ENCODE results near the gene CFAP46. TPM values are rescaled to one million over a fixed set of nuclear protein-coding genes. Genes with fewer than 3 reads are reported as not detected.

Gene CFAP46
- total and polyA plus RNA-seq, 2 donors (not counting 1 experiment from before 2014, with no cell fraction given), result 0.07 TPM; not detected in 1

- TF ChIP-seq CTCF (IDR thresholded peaks at IDR 0.05), result no peak
- TF ChIP-seq EZH2 (IDR thresholded peaks at IDR 0.05; ENCODE audit: borderline replicate concordance, insufficient read depth, low read depth, low read length, poor library complexity, severe bottlenecking), result no peak
- 96% methylated on average over 17 of the region's 17 CpGs for WGBS (ENCODE audit: insufficient coverage)
- peaks cover 0 to 6% (median 0%) of the 10 kb centered on the region in 3 donors for H3K9me3 ChIP-seq (ENCODE audit: control extremely low read depth in 1 of 3, control insufficient read depth in 2 of 3, insufficient read depth in 1 of 3, low read length in 2 of 3)
- peaks cover 0 to 3% of the 10 kb centered on the region in 2 donors for H3K4me1 ChIP-seq (ENCODE audit: control insufficient read depth in 2 of 2, insufficient read depth in 2 of 2, low read length in 2 of 2)
- no peaks in the 10 kb centered on the region for H4K20me1 ChIP-seq (ENCODE audit: control insufficient read depth, insufficient read depth, low read length, poor library complexity, severe bottlenecking)
- no peak overlapping the region for H3K4me3 ChIP-seq (ENCODE audit: control extremely low read depth in 1 of 5, extremely low read depth in 1 of 5, insufficient read depth in 1 of 5, low read depth in 2 of 5, low read length in 4 of 5)
- intact Hi-C loops (cut with micrococcal nuclease), result no loop called here
- no peak overlapping the region for H2AFZ ChIP-seq (ENCODE audit: insufficient read depth, low read depth, low read length, poor library complexity, severe bottlenecking)
- no peaks in the 10 kb centered on the region for H3K36me3 ChIP-seq (replicated peaks in 1 of 2; ENCODE audit: control extremely low read depth in 1 of 2, control insufficient read depth in 1 of 2, extremely low read depth in 1 of 2, insufficient read depth in 2 of 2, low read length in 1 of 2)
- no peak overlapping the region for H3K9ac ChIP-seq (ENCODE audit: low read length)
- no peak overlapping the region for H3K4me3 Mint-ChIP-seq
- no peaks in the 10 kb centered on the region for H3K79me2 ChIP-seq (ENCODE audit: control insufficient read depth, insufficient read depth, low read length)
- no peaks in the 10 kb centered on the region for H3K9me3 Mint-ChIP-seq (ENCODE audit: insufficient read depth)
- no peaks in the 10 kb centered on the region for H3K27me3 ChIP-seq (replicated peaks in 1 of 4; ENCODE audit: control extremely low read depth in 1 of 4, control insufficient read depth in 3 of 4, insufficient read depth in 4 of 4, low read length in 3 of 4)
- no peak overlapping the region for H3K27ac Mint-ChIP-seq
- ATAC-seq (ENCODE audit: low read depth) (no peak), DNase-seq (no peak)
- H3K27ac ChIP-seq (ENCODE audit: low read length in 2 of 2), result no peak overlapping the region
- H3K27me3 Mint-ChIP-seq, result peaks cover 3% of the 10 kb centered on the region
- ChIA-PET POLR2A (no interaction called here), CTCF (no interaction called here)
- H3K4me2 ChIP-seq (replicated peaks; ENCODE audit: low read depth, low read length, poor library complexity, severe bottlenecking), result no peak overlapping the region
- peaks cover 11% of the 10 kb centered on the region for H3K4me1 Mint-ChIP-seq
Measured at GRCh38 chr10:132928261-132928660, 14.1 kb downstream of the CFAP46 start.

GRCh38 chr10:132927824-132928223 is 14.5 kb downstream of the CFAP46 start:
- H3K27ac Mint-ChIP-seq, result no peak overlapping the region
- no peaks in the 10 kb centered on the region for H3K9me3 Mint-ChIP-seq (ENCODE audit: insufficient read depth)
- Histone ChIP-seq H3K36me3 (replicated peaks in 1 of 2; ENCODE audit: control extremely low read depth in 1 of 2, control insufficient read depth in 1 of 2, extremely low read depth in 1 of 2, insufficient read depth in 2 of 2, low read length in 1 of 2) (no peaks in the 10 kb centered on the region), H3K79me2 (ENCODE audit: control insufficient read depth, insufficient read depth, low read length) (no peaks in the 10 kb centered on the region), H3K9ac (ENCODE audit: low read length) (no peak overlapping the region), H3K4me1 (ENCODE audit: control insufficient read depth in 2 of 2, insufficient read depth in 2 of 2, low read length in 2 of 2) (peaks cover 0 to 3% of the 10 kb centered on the region in 2 donors), H3K9me3 (ENCODE audit: control extremely low read depth in 1 of 3, control insufficient read depth in 2 of 3, insufficient read depth in 1 of 3, low read length in 2 of 3) (peaks cover 0 to 5% (median 0%) of the 10 kb centered on the region in 3 donors), H3K27ac (ENCODE audit: low read length in 2 of 2) (no peak overlapping the region), H3K4me3 (ENCODE audit: control extremely low read depth in 1 of 5, extremely low read depth in 1 of 5, insufficient read depth in 1 of 5, low read depth in 2 of 5, low read length in 4 of 5) (no peak overlapping the region), H4K20me1 (ENCODE audit: control insufficient read depth, insufficient read depth, low read length, poor library complexity, severe bottlenecking) (no peaks in the 10 kb centered on the region), H3K4me2 (replicated peaks; ENCODE audit: low read depth, low read length, poor library complexity, severe bottlenecking) (no peak overlapping the region), H2AFZ (ENCODE audit: insufficient read depth, low read depth, low read length, poor library complexity, severe bottlenecking) (no peak overlapping the region), H3K27me3 (replicated peaks in 1 of 4; ENCODE audit: control extremely low read depth in 1 of 4, control insufficient read depth in 3 of 4, insufficient read depth in 4 of 4, low read length in 3 of 4) (no peaks in the 10 kb centered on the region)
- 95% methylated on average over 11 of the region's 11 CpGs for WGBS (ENCODE audit: insufficient coverage)
- ATAC-seq (ENCODE audit: low read depth) (no peak), DNase-seq (no peak)
- no peak overlapping the region for H3K4me3 Mint-ChIP-seq
- peaks cover 11% of the 10 kb centered on the region for H3K4me1 Mint-ChIP-seq
- CTCF ChIA-PET, result no interaction called here
- TF ChIP-seq EZH2 (IDR thresholded peaks at IDR 0.05; ENCODE audit: borderline replicate concordance, insufficient read depth, low read depth, low read length, poor library complexity, severe bottlenecking), result no peak
- TF ChIP-seq CTCF (IDR thresholded peaks at IDR 0.05), result no peak
- intact Hi-C loops (cut with micrococcal nuclease), result no loop called here
- POLR2A ChIA-PET, result no interaction called here
- peaks cover 3% of the 10 kb centered on the region for H3K27me3 Mint-ChIP-seq
